Karpas-422 (cell line): Measurements from ENCODE around the gene PTDSS2. TPM values are rescaled to one million over a fixed set of nuclear protein-coding genes. Genes with fewer than 3 reads are reported as not detected.

ENCODE experiments used
- DNase-seq: peaks from one replicate; pipeline ENCODE4 v3.0.0-alpha.2; 2015
- H2AFZ ChIP-seq: fragments of 200-600 bp; sonication (generic); 2 replicates; pipeline ENCODE4 v1.6.1; 2014; ENCODE audit warnings: antibody characterized with exemption, low read length, mixed read lengths
- H3K27ac ChIP-seq: fragments of 200-600 bp; sonication (generic); 2 replicates; pipeline ENCODE4 v1.5.1; 2014; ENCODE audit warnings: mild to moderate bottlenecking, low read length, moderate library complexity
- H3K27me3 ChIP-seq: fragments of 200-600 bp; sonication (generic); 2 replicates; pipeline ENCODE4 v1.6.1; 2014; ENCODE audit warnings: low read length, mixed read lengths
- H3K36me3 ChIP-seq: fragments of 200-600 bp; sonication (generic); 2 replicates; pipeline ENCODE4 v1.6.1; 2014; ENCODE audit warnings: low read length, mixed read lengths; ENCODE audit not compliant: insufficient read depth
- H3K4me1 ChIP-seq: fragments of 200-600 bp; sonication (generic); 2 replicates; pipeline ENCODE4 v1.6.1; 2014; ENCODE audit warnings: mild to moderate bottlenecking, low read length, mixed read lengths
- H3K4me2 ChIP-seq: fragments of 200-600 bp; sonication (generic); 2 replicates; pipeline ENCODE4 v1.6.1; 2014; ENCODE audit warnings: low read length, low read depth, mild to moderate bottlenecking; ENCODE audit not compliant: poor library complexity, severe bottlenecking
- H3K4me3 ChIP-seq: fragments of 200-600 bp; sonication (generic); 2 replicates; pipeline ENCODE4 v1.5.1; 2014; ENCODE audit warnings: mild to moderate bottlenecking, antibody characterized with exemption, low read length, mixed read lengths
- H3K79me2 ChIP-seq: fragments of 200-600 bp; sonication (generic); 2 replicates; pipeline ENCODE4 v1.6.1; 2014; ENCODE audit warnings: mild to moderate bottlenecking, low read length, mixed read lengths
- H3K9ac ChIP-seq: fragments of 200-600 bp; sonication (generic); 2 replicates; pipeline ENCODE4 v1.6.0; 2014; ENCODE audit warnings: low read length
- H3K9me2 ChIP-seq: fragments of 200-600 bp; sonication (generic), shearing (Covaris generic); replicated peaks from 2 replicates; pipeline ENCODE4 v1.6.0; 2014; ENCODE audit warnings: mild to moderate bottlenecking, low read length, moderate library complexity; ENCODE audit not compliant: insufficient read depth
- H3K9me3 ChIP-seq: fragments of 300-700, 200-600 bp; sonication (generic); 2 replicates; pipeline ENCODE4 v1.6.1; 2014; ENCODE audit warnings: low read length, mixed read lengths
- H4K20me1 ChIP-seq: fragments of 200-600 bp; sonication (generic); 2 replicates; pipeline ENCODE4 v1.6.1; 2014; ENCODE audit warnings: mild to moderate bottlenecking, antibody characterized with exemption, low read length, low read depth; ENCODE audit not compliant: insufficient read depth
- total RNA-seq: library from RNA; depleted of rRNA; stranded (reverse); fragments of >200 nt; shearing (Covaris generic); gene quantifications from 2 replicates; pipeline ENCODE4 v1.2.3, GENCODE V29; 2014; ENCODE audit warnings: low replicate concordance

Gene PTDSS2
- total RNA-seq, 1 experiment from 2014 or later: 13.5 TPM

GRCh38 chr11:484616-485015 is 34.5 kb downstream of the PTDSS2 start:
- no peak overlapping the region for H2AFZ ChIP-seq
- no peaks in the 10 kb centered on the region for H4K20me1 ChIP-seq
- H3K9me3 ChIP-seq: no peaks in the 10 kb centered on the region
- H3K9me2 ChIP-seq: no peaks in the 10 kb centered on the region
- no peak for DNase-seq
- H3K4me1 ChIP-seq: no peaks in the 10 kb centered on the region
- H3K27me3 ChIP-seq: no peaks in the 10 kb centered on the region
- H3K36me3 ChIP-seq: no peaks in the 10 kb centered on the region
- no peak overlapping the region for H3K27ac ChIP-seq
- H3K9ac ChIP-seq: no peak overlapping the region
- H3K79me2 ChIP-seq: no peaks in the 10 kb centered on the region
- no peak overlapping the region for H3K4me3 ChIP-seq
- no peak overlapping the region for H3K4me2 ChIP-seq

- H3K36me3 ChIP-seq: no peaks in the 10 kb centered on the region
- no peak overlapping the region for H3K27ac ChIP-seq
- no peak overlapping the region for H3K4me3 ChIP-seq
- H3K9me3 ChIP-seq: no peaks in the 10 kb centered on the region
- H3K4me1 ChIP-seq: no peaks in the 10 kb centered on the region
- no peak overlapping the region for H3K9ac ChIP-seq
- no peaks in the 10 kb centered on the region for H4K20me1 ChIP-seq
- H2AFZ ChIP-seq: no peak overlapping the region
- H3K4me2 ChIP-seq: no peak overlapping the region
- no peaks in the 10 kb centered on the region for H3K9me2 ChIP-seq
- H3K27me3 ChIP-seq: no peaks in the 10 kb centered on the region
- DNase-seq: no peak
- H3K79me2 ChIP-seq: no peaks in the 10 kb centered on the region
These were observed 36.1 kb downstream of the PTDSS2 start for GRCh38 chr11:486189-486588.

DNA sequence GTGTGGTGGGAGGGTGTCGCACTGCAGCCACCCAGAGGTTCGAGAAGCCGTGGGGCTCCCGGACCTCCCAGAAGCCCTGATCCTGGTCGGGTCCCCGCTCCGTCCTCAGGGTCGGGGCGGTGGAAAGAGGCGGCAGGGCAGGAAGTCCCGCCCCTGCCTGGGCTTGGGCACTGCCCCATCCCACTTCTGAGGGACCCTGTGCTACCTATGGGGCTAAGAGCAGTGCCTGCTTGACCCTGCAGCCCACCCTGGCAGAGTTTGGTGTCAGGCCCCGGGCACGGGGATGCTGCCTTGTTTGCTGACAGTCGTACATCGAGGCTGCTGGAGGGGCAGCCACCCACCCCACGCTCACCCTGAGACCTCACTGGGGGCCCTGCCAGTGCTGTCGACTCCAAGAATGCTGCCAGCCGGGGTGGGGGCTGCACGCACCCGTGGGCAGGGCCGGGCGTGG is 37.5 kb downstream of the PTDSS2 start:
- no peak overlapping the region for H3K27ac ChIP-seq
- H3K79me2 ChIP-seq: no peaks in the 10 kb centered on the region
- no peaks in the 10 kb centered on the region for H3K36me3 ChIP-seq
- H3K4me1 ChIP-seq: no peaks in the 10 kb centered on the region
- H3K9me3 ChIP-seq: no peaks in the 10 kb centered on the region
- H3K9me2 ChIP-seq: no peaks in the 10 kb centered on the region
- H2AFZ ChIP-seq: no peak overlapping the region
- H3K9ac ChIP-seq: no peak overlapping the region
- no peak overlapping the region for H3K4me2 ChIP-seq
- no peak overlapping the region for H3K4me3 ChIP-seq
- DNase-seq: no peak
- no peaks in the 10 kb centered on the region for H3K27me3 ChIP-seq
- no peaks in the 10 kb centered on the region for H4K20me1 ChIP-seq

DNA sequence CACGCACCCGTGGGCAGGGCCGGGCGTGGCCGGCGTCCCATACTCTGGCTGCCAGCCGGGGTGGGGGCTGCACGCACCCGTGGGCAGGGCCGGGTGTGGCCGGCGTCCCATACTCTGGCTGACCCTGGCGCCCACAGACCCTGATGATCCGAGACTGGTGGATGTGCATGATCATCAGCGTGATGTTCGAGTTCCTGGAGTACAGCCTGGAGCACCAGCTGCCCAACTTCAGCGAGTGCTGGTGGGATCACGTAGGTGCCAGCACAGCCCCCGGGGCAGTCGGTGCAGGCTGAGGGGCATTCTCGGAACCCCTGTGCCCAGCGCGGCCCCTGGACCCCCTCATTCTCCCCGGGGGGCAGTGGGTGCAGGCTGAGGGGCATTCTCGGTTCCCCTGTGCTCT is 38.0 kb downstream of the PTDSS2 start:
- Histone ChIP-seq H3K27me3 (no peaks in the 10 kb centered on the region), H3K9me2 (no peaks in the 10 kb centered on the region), H3K27ac (no peak overlapping the region), H3K9me3 (no peaks in the 10 kb centered on the region), H2AFZ (no peak overlapping the region), H3K4me2 (no peak overlapping the region), H3K4me3 (no peak overlapping the region), H3K36me3 (no peaks in the 10 kb centered on the region), H4K20me1 (no peaks in the 10 kb centered on the region), H3K9ac (no peak overlapping the region), H3K79me2 (no peaks in the 10 kb centered on the region), H3K4me1 (no peaks in the 10 kb centered on the region)
- DNase-seq: no peak

DNA sequence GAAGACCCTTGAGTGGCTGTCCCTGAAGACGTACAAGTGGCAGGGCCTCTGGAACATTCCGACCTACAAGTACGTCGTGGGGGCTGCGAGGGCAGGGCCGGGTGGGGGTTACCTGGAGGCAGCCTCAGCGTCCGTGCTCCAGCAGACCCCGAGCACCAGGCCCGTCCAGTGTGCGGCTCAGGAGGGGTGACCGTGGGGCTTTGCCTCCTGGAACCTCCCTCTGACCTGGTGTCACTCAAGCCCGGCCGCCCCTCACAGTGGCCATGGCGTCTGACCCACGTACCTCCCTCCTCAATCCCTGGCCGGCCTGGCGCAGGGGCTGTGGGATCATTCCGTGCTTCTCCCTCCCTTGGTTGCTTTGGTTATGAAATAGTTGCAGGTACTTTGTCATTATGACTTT is 38.5 kb downstream of the PTDSS2 start:
- Histone ChIP-seq H3K4me1 (no peaks in the 10 kb centered on the region), H3K4me3 (no peak overlapping the region), H3K36me3 (no peaks in the 10 kb centered on the region)

GRCh38 chr11:488992-489391 is 38.9 kb downstream of the PTDSS2 start:
- Histone ChIP-seq H4K20me1 (no peaks in the 10 kb centered on the region), H3K9me3 (no peaks in the 10 kb centered on the region), H3K4me3 (no peak overlapping the region), H3K36me3 (no peaks in the 10 kb centered on the region), H3K27ac (no peak overlapping the region), H2AFZ (no peak overlapping the region), H3K4me1 (no peaks in the 10 kb centered on the region), H3K9me2 (no peaks in the 10 kb centered on the region), H3K9ac (no peak overlapping the region), H3K79me2 (no peaks in the 10 kb centered on the region), H3K4me2 (no peak overlapping the region), H3K27me3 (no peaks in the 10 kb centered on the region)
- DNase-seq: no peak

More for the DNA sequence above, 38.5 kb downstream of the PTDSS2 start:
- H2AFZ ChIP-seq: no peak overlapping the region
- no peak for DNase-seq
- H3K79me2 ChIP-seq: no peaks in the 10 kb centered on the region
- no peaks in the 10 kb centered on the region for H3K9me2 ChIP-seq
- H3K9ac ChIP-seq: no peak overlapping the region
- no peak overlapping the region for H3K4me2 ChIP-seq
- H3K27me3 ChIP-seq: no peaks in the 10 kb centered on the region
- no peaks in the 10 kb centered on the region for H4K20me1 ChIP-seq
- no peaks in the 10 kb centered on the region for H3K9me3 ChIP-seq
- no peak overlapping the region for H3K27ac ChIP-seq

GRCh38 chr11:489610-490185 is 39.6 kb downstream of the PTDSS2 start:
- H3K4me3 ChIP-seq: no peak overlapping the region
- DNase-seq: no peak
- H3K4me1 ChIP-seq: no peaks in the 10 kb centered on the region
- no peak overlapping the region for H3K27ac ChIP-seq
- no peaks in the 10 kb centered on the region for H3K27me3 ChIP-seq
- H2AFZ ChIP-seq: no peak overlapping the region
- H4K20me1 ChIP-seq: no peaks in the 10 kb centered on the region
- H3K4me2 ChIP-seq: no peak overlapping the region
- no peaks in the 10 kb centered on the region for H3K9me3 ChIP-seq
- H3K9ac ChIP-seq: no peak overlapping the region
- no peaks in the 10 kb centered on the region for H3K36me3 ChIP-seq
- H3K79me2 ChIP-seq: no peaks in the 10 kb centered on the region
- H3K9me2 ChIP-seq: no peaks in the 10 kb centered on the region

DNA sequence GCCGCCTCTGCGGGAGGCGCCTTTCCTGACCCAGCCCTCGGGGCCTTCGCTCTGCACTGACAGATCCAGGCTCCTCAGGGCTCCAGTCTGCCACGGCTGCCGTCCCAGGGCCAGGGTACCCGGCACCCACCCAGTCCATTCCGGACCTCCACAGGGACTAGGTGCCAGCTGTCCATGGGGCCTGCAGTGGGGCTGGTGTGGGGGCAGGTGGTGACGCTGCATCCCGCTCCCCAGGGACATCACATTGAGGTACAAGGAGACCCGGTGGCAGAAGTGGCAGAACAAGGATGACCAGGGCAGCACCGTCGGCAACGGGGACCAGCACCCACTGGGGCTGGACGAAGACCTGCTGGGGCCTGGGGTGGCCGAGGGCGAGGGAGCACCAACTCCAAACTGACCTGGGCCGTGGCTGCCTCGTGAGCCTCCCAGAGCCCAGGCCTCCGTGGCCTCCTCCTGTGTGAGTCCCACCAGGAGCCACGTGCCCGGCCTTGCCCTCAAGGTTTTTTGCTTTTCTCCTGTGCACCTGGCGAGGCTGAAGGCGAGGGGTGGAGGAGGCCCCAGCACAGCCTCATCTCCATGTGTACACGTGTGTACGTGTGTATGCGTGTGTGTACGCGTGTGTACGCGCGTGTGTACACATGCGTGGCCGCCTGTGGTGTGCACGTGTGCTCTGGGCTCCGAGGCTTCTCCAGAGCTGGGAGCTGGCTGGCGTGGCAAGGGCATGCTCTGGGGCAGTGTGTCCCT is 40.3 kb downstream of the PTDSS2 start:
- no peak for DNase-seq
- Histone ChIP-seq H3K27ac (no peak overlapping the region), H3K4me3 (no peak overlapping the region), H3K4me1 (no peaks in the 10 kb centered on the region), H2AFZ (no peak overlapping the region), H3K9me3 (no peaks in the 10 kb centered on the region), H3K9me2 (no peaks in the 10 kb centered on the region), H3K9ac (no peak overlapping the region), H4K20me1 (no peaks in the 10 kb centered on the region), H3K27me3 (no peaks in the 10 kb centered on the region), H3K4me2 (no peak overlapping the region), H3K36me3 (no peaks in the 10 kb centered on the region), H3K79me2 (no peaks in the 10 kb centered on the region)
